HG02852 (cell line): Measurements from ENCODE around the gene JPH3.

ENCODE experiments used
- ATAC-seq: cut with Tn5 transposase; IDR thresholded peaks from one replicate; pipeline ENCODE4 v1.9.1; 2021; ENCODE audit warnings: mild to moderate bottlenecking, moderate library complexity; ENCODE audit not compliant: unreplicated experiment

The JPH3 gene

GRCh38 chr16:87733190-87733589 lies 130.9 kb downstream of the JPH3 start:
- ATAC-seq, result no peak

- no peak for ATAC-seq
These were observed 132.3 kb downstream of the JPH3 start for GRCh38 chr16:87734644-87735043.

GRCh38 chr16:87735270-87736007 lies 133.1 kb downstream of the JPH3 start:
- ATAC-seq, result no peak

GRCh38 chr16:87736008-87736382 lies 133.7 kb downstream of the JPH3 start:
- ATAC-seq, result no peak

- no peak for ATAC-seq
These were observed 137.5 kb downstream of the JPH3 start for GRCh38 chr16:87739801-87740200.

GRCh38 chr16:87740441-87740840 lies 138.1 kb downstream of the JPH3 start:
- no peak for ATAC-seq

GRCh38 chr16:87740909-87741424 lies 138.7 kb downstream of the JPH3 start:
- ATAC-seq, result no peak

GRCh38 chr16:87741700-87742415 lies 139.6 kb downstream of the JPH3 start:
- no peak for ATAC-seq

GRCh38 chr16:87742781-87743490 lies 140.6 kb downstream of the JPH3 start:
- ATAC-seq, result no peak

- no peak for ATAC-seq
These were observed 142.6 kb downstream of the JPH3 start for GRCh38 chr16:87744750-87745514.

GRCh38 chr16:87746178-87746577 lies 143.9 kb downstream of the JPH3 start:
- ATAC-seq, result no peak
